SK-N-MC (cell line): Measurements from ENCODE around the gene TEX9.

Source experiments
- DNase-seq: peaks from one replicate; pipeline ENCODE4 v3.0.0-alpha.2; 2011; ENCODE audit warnings: low read depth, low spot score
- H3K27ac ChIP-seq: fragments of 200-600 bp; sonication (generic); 2 replicates; pipeline ENCODE4 v1.5.1; 2016; ENCODE audit warnings: mixed run types
- H3K36me3 ChIP-seq: fragments of 200-600 bp; sonication (generic); 2 replicates; pipeline ENCODE4 v1.6.1; 2017; ENCODE audit warnings: antibody characterized with exemption, low read length, mixed read lengths; ENCODE audit not compliant: insufficient read depth
- H3K4me3 ChIP-seq: fragments of 200-600 bp; sonication (generic); 2 replicates; pipeline ENCODE4 v1.5.1; 2016
- H3K9ac ChIP-seq: fragments of 200-600 bp; sonication (generic); 2 replicates; pipeline ENCODE4 v1.8.0; 2017; ENCODE audit warnings: mixed run types, mixed read lengths; ENCODE audit not compliant: insufficient read length
- H3K9me3 ChIP-seq: fragments of 200-600 bp; sonication (generic); 2 replicates; pipeline ENCODE4 v1.6.1; 2017; ENCODE audit warnings: low read depth, mild to moderate bottlenecking, antibody characterized with exemption, low read length, moderate library complexity, mixed read lengths
- EZH2 ChIP-seq: fragments of 200-600 bp; sonication (generic); IDR thresholded peaks from one replicate; pipeline ENCODE4 v1.6.1; 2017; ENCODE audit warnings: antibody characterized with exemption
- FOXP2 ChIP-seq: optimal IDR thresholded peaks from 2 replicates; pipeline ENCODE3; 2011; ENCODE audit warnings: mild to moderate bottlenecking, moderate library complexity; ENCODE audit not compliant: insufficient read depth; ENCODE audit errors: extremely low read length, control extremely low read depth
- POLR2AphosphoS5 ChIP-seq: IDR thresholded peaks from 2 replicates; pipeline ENCODE4 v1.6.1; 2012; ENCODE audit warnings: mild to moderate bottlenecking, low read depth, low read length, borderline replicate concordance

Gene TEX9

GRCh38 chr15:56468401-56468800 is 103.2 kb downstream of the TEX9 start:
- Histone ChIP-seq H3K9me3 (no peaks in the 10 kb centered on the region), H3K27ac (no peak overlapping the region), H3K36me3 (no peaks in the 10 kb centered on the region), H3K4me3 (peak overlapping the region; percentile 4; the same call in 1 of the 2 replicates), H3K9ac (no peak overlapping the region)
- TF ChIP-seq EZH2 (no peak), FOXP2 (no peak), POLR2AphosphoS5 (no peak)
- DNase-seq: no peak

- Histone ChIP-seq H3K9ac (no peak overlapping the region), H3K9me3 (no peaks in the 10 kb centered on the region), H3K27ac (no peak overlapping the region), H3K4me3 (no peak overlapping the region), H3K36me3 (no peaks in the 10 kb centered on the region)
- TF ChIP-seq EZH2 (no peak), POLR2AphosphoS5 (no peak), FOXP2 (no peak)
- no peak for DNase-seq
These were observed 104.3 kb downstream of the TEX9 start for GRCh38 chr15:56469483-56469882.

- Histone ChIP-seq H3K27ac (no peak overlapping the region), H3K9ac (no peak overlapping the region), H3K4me3 (no peak overlapping the region), H3K36me3 (no peaks in the 10 kb centered on the region), H3K9me3 (no peaks in the 10 kb centered on the region)
- DNase-seq: no peak
- TF ChIP-seq POLR2AphosphoS5 (no peak), EZH2 (no peak), FOXP2 (no peak)
These were observed 106.3 kb downstream of the TEX9 start for GRCh38 chr15:56471440-56472069.

GRCh38 chr15:56472278-56472677 is 107.1 kb downstream of the TEX9 start:
- H3K36me3 ChIP-seq: no peaks in the 10 kb centered on the region
- no peak overlapping the region for H3K4me3 ChIP-seq
- TF ChIP-seq EZH2 (no peak), POLR2AphosphoS5 (no peak), FOXP2 (no peak)
- no peak for DNase-seq
- no peak overlapping the region for H3K27ac ChIP-seq
- no peak overlapping the region for H3K9ac ChIP-seq
- H3K9me3 ChIP-seq: no peaks in the 10 kb centered on the region

GRCh38 chr15:56473017-56473416 is 107.8 kb downstream of the TEX9 start:
- Histone ChIP-seq H3K27ac (no peak overlapping the region), H3K9me3 (0 out of 2 replicates have a peak, but pooled peaks cover under 1% of the 10 kb centered on the region), H3K36me3 (no peaks in the 10 kb centered on the region), H3K9ac (no peak overlapping the region), H3K4me3 (no peak overlapping the region)
- DNase-seq: no peak
- TF ChIP-seq FOXP2 (no peak), POLR2AphosphoS5 (no peak), EZH2 (no peak)

GRCh38 chr15:56475351-56475750 is 110.1 kb downstream of the TEX9 start:
- Histone ChIP-seq H3K36me3 (no peaks in the 10 kb centered on the region), H3K9me3 (0 out of 2 replicates have a peak, but pooled peaks cover 3% of the 10 kb centered on the region), H3K9ac (no peak overlapping the region), H3K4me3 (no peak overlapping the region), H3K27ac (no peak overlapping the region)
- no peak for TF ChIP-seq POLR2AphosphoS5
- TF ChIP-seq FOXP2: no peak
- TF ChIP-seq EZH2: no peak
- DNase-seq: no peak
